Umbilical cord (tissue), 2 donors: ENCODE measurements around the gene HNRNPAB. TPM values are rescaled to one million over a fixed set of nuclear protein-coding genes. Genes with fewer than 3 reads are reported as not detected.

Experiments
- DNase-seq: peaks from one replicate; pipeline ENCODE4 v3.0.0-alpha.2; 2015; ENCODE audit warnings: low spot score
- total RNA-seq: library from RNA; depleted of rRNA; stranded (reverse); fragments of >200 nt; gene quantifications from one replicate; pipeline ENCODE4 v1.2.3, GENCODE V29; 2014; ENCODE audit warnings: low replicate concordance; ENCODE audit not compliant: insufficient read depth

The HNRNPAB gene
- total RNA-seq, 1 donor from 2014 or later = 43.6 TPM

DNA sequence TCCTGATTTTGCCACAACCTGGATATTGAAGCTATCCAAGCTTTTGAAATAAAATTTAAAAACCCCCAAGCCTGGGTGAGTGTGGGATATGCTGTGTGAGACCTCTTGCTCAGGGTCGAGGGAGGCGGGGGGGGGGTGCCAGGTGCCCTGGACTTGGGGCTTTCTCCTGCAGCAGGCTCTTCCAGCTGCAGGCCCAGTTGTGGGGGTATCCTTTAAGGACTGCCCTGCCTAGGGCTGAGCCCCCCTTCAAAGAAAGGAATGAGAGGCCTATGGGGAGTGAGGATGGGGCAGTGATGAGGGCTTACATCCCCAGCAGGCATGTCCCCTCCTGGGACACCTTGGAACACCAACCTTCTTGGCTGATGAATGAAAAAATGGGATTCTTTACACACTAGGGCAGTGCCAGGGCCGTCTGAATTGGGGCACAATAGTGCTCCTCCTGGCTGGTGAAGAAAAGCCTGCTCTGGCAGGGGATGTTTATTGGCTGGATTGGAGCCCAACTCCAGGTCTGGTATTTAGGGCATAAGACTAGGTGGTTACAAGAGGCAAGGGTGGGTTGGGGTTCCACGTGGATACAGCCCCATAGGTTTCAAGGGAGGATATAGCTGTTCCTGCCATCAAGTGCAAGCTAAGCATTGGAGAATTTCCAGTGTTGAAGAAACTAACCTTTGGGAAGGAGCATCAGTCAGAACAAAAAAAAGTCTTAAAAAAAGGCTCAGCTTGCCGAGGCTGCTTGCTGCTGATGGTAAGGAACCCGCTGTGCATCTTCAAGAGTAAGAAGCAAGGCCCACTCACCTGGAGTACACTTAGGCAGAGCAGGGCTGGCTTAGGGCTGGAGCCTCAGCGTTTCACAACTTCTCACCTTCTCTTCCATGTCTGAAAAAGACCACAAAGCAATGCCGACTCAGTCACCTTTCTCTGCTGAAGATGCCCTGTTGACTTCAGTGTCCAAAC, 7.0 kb downstream of the HNRNPAB start:
- no peak for DNase-seq

DNA sequence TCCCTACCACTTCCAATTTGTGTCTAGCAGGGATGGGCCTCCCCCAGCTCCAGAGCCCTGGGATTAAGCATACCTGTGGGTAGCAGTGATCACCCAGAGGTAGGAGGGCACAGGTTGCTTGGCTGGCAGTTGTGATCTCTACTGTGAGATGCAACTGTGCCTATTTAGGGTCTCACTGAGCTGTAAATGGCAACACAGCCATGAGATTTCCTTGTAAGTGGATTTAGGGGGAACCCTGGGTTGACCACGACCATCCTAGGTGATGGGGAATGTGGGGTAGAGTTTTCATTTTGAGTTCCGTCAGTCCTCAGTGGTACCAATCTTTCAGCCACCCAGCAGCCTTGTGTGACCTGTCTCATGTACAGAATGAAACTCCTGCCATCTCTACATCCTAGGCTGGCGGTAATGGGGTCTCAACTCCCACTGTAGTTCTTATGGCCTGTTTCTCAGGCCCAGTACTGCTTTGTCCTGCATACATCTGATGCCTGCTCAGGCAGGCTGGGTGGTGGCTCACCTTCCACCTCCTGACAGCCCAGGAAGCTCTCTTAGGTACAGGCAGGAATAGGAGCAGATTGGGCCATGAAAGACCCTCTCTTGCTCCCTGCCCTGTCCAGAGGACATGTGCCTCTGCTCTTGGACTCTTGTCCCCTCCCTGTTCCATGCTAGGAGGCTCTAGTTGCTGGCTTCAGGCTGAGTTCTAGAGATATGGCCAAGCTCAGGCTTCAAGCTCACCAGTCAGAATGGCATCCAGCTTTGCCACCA, 8.1 kb downstream of the HNRNPAB start:
- no peak for DNase-seq

DNA sequence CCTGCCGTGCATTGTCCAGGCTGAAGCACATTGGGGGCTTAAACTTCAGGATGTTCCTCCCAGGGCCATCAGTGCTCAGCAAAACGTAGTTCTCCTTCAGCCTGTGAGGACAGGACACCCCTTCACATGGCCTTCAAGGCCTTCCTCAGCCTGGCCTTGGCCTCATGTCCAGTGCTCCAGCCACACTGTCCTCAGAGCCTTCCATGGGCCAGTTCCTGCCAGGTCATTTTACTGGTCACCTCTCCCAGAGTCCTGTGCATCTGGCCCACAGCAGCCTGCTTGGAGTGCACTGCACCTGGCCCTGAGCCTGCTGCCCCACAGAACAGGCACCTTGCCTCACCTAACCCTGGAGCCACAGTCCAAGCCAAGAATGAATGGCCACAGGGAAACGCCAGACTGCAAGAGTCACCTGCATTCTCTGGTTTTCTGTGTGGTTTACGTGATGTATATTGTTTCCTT, 8.7 kb downstream of the HNRNPAB start:
- DNase-seq = no peak

DNA sequence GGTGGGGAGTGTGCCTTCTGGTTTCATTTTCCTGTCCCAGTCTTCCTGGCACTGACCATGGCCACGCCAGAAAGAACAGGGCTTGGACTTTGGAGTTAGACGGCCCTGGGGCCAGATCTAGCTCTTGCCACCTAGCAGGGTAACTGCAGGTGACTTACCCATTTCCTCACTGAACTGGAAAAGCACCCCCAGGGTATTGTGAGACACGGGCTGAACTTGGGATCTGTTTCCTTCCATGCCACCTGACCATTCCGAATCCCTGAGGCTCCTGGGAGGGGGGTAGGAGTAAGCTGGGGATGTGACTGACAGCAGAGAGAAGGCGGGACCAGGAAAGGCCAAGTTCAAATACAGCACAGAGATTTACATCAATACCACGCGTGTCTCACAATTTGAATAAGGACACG, 9.4 kb downstream of the HNRNPAB start:
- no peak for DNase-seq

DNA sequence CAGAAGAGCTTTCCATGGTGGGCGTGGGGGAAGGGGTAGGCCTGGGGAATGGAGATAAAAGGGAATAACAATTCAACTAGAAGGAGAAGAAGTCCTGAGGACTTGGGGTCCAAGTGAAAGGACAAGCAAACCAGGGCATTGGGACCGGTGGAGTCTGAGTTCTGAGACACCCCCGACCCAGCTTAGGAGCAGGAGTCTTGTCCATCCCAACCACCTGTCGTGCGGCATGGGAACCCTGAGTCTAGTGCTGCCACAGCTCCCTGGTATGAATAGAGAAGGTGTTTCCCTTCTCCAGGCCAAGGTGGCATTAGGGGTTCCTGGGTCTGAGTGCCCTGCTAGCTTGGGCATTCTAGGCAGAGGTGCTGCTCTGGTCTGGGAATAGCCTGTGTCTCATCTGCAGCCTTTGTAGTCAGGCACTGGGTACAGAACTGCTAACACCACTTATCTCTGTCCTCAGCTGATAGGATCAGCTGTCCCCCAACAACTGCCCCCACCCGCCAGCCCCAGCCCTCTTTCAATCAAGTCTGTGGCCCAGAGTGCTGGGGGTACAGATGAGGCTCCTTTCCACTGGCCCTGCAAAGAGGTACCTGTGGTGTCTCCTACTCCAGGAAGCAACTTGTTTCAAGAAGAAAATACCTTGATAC, 9.9 kb downstream of the HNRNPAB start:
- no peak for DNase-seq

DNA sequence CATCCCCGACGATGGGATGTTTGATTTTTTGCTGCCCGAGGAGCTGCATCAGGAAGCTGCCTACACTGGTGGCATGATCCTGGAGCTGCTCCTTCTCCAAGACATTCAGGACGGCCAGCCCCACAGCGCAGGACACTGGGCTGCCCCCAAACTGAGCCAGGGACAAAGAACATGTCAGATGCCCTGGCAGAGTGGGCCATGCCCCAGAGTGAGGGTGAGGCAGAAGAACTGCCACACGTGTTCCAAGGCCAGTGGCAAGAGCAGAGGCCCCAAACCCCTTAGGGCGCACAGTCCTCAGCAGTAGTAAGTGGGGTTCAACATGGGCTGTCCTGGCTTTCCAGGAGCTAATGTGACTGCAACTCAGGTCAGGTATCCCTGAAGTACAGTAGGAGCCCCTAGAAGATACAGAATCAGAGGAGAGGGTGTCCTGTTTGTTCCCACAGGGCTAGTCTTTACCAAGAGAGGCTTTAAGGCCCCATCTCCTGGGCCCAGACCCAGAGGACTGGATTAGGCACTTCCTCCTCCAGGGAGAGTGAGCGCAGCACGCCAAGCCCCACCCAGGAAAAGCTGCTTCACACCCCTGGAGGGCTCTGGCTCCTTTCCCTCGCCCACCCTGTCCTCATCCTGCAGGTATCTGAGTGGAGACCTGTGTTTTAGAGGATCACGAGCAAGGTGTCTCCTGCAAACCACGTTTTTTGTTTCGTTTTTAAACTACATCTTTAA, 11.1 kb downstream of the HNRNPAB start:
- no peak for DNase-seq

DNA sequence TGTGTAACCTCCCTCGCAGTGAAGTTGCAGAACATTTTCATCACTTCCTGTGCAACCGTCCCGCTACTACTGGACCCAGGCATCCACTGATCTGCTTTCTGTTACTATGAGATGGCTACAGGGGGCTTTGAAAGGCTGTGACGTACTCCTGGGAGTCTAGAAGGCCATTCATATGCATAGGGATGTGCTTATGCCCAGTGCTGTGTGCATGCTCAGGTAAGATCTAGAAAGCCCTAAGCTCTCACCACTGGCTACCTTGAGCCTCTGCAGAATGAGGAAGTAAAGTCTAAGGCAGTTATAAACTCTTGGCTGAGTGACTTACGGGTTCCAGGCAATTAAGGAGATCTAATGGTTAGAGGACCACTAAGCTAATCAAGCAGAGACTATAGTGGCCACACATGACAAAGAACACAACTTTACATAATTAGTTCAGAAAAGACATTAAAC, 11.8 kb downstream of the HNRNPAB start:
- DNase-seq = no peak

DNA sequence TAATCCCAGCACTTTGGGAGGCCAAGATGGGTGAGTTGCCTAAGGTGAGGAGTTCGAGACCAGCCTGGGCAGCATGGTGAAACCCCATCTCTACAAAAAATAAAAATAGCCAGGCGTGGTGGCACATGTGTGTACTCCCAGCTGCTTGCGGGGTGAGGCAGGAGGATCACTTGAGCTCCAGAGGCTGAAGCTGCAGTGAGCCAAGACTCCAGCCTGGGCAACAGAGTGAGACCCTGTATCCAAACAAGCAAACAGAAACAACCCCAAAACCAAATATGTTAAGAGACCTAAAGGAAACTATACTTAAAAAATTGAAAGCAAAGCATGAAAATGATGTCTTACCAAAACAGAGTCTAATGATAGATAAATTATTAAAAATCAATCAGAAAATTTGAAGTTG, 12.4 kb downstream of the HNRNPAB start:
- no peak for DNase-seq

DNA sequence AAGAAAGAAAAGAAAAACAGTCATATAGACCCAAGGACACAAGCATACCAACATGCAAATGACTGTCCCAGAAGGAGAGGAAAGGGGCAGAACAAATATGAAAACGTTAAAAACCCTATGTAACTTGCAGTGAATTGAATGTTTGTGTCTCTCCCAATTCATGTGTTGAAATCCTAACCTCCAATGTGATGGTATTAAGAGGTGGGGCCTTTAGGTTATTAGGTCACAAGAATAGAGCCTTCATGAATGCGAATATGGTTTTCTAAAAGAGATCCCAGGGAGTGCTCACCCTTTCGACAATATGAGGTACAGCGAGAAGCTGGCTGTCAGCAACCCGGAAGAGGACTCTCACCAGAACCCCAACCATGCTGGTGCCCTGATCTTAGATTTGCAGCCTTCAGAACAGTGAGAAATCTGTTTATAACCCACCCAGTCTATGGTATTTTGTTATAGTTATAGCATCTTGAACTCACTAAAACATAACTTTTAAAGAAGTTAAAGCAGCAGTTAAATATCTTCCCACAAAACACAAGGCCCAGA, 14.0 kb downstream of the HNRNPAB start:
- no peak for DNase-seq

DNA sequence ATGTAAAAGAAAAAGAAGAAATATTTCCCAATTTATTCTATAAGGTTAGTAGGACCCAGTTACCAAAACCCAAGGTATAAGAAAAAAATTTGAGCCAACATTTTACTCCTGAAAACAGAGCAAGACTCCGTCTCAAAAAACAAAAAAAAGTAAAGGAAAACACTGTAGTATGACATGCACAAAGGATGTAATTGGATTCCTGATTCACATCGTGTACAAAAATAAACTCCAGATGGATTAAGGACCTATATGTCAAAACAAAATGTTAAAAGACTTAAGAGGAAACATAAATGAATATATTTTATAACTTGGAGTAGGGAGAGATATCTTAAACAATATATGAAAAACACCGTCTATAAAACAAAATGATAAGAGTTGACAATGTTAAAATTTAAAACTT, 14.5 kb downstream of the HNRNPAB start:
- no peak for DNase-seq

DNA sequence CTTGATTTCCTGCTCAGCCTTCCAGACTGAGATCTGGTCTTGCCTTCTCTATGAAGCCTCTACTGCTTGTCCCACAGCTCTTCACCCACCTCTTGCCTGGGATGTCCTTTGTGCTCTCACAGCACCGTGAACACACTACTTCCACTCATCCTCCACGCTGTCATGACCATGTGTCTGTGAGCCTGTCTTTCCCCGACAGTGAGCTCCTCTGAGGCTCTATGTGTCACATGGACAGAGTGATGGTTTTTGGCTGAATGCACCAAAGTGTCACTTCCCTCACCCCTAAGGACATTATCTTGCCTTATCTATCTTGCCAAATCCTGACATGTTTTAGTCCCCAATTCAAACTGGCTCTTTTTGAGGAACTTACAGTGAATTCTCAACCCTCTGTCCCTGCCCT, 16.9 kb downstream of the HNRNPAB start:
- no peak for DNase-seq

DNA sequence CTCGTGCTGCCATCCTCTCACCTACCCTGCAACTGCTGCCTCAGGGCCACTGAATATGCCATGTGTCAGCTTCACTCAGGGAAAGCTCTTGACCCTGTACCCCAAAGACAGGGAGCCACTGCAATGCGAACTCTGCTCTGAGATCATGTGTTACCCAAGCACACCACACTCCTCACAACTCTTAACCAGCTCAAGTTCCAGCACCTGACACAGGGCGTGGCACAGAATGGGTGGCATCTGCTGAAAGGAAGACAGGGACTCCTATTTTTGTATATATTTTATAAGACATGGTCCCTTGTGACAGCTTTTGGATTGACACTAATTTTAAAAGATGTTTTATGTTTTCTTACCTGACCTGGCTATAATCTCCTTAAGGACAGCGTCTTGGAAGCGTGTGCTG, 17.5 kb downstream of the HNRNPAB start:
- no peak for DNase-seq

DNA sequence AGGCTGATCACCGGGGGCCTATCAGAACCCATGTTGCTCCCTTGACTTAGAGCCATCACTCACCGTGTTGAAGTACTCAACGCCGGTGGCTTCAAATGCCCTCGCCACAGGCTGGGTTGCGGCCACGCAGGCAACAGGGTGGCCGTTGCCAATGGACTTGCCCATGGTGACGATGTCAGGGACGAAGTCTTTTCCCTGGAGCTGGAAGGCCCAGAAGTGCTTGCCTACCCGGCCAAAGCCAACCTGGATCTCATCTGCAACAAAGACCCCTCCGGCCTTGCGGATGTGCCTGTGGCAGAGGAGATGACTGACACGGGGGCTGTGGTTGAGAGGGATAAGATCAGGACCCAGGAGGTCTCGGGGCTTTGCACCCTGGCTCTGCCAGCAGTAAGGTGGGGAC, 18.0 kb downstream of the HNRNPAB start:
- no peak for DNase-seq

DNA sequence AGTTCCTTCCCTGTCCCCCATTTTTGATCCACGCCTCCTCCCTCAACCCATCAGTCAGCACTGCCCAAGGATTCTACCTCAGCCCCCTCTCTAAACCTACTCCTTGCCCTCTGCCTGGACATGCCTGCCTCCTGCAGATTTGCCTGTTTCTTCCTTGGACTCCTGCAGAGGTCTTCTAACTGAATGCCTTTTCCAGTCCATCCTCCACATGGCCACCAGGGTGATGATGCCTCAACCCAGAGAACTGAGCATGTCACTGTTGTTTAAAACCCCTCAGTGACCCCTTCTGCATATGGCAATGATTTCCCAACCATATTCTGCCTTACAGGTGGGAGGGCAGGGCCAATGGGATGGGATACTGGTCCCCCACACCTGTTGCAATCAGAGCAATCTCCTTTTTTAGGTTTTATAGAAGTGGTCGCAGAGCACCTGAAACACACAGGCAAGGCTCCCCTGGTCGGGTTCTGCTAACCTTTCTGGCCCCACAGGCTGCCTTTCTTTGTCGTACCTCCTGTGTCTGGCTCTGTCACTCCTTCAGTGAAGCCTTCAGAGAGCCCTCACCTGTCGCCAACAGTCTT, 19.0 kb downstream of the HNRNPAB start:
- no peak for DNase-seq

DNA sequence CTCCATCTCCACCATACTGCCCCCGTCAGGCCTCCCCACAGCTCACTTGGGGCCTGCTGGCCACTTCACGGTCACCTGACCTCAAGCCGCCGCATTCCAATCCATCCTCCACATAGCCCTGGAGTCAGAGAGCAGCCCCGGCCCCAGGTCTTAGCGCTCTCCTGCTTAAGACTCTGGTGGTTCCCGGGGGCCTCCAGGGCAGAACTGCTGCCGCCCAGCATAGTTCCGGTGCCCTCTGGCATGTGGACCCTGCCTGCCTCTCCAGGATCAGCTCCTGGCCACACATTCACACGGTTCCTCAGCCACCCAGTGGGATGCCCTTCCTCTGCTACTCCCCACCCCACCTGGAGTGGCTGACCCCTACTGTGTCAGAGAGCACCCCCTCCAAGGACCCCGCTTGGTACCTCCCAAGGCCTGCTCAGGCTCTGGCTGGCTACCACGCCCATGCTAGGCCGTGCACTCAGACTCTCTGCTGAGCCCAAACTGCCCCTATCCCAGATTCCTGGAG, 19.5 kb downstream of the HNRNPAB start:
- DNase-seq = peak; percentile 24

DNA sequence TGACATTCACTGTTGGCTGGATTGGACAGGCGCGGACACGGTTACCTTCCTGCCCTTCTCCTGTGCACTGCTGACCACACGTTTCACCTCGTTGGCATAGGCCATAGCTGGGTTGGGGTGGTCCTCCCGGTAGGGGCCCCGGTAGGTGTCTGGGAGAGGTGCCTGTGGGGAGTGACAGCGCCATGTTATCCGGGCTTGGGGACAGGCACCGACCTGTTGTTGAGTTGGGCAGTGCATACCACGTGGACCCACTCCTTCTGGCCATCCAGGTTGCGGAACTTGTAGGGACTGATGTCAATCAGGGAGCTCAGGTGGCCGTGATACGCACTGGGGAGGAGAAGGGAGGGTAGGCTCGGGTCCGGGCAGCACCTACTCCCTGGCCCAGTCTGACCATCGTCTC, 20.1 kb downstream of the HNRNPAB start:
- DNase-seq = no peak

DNA sequence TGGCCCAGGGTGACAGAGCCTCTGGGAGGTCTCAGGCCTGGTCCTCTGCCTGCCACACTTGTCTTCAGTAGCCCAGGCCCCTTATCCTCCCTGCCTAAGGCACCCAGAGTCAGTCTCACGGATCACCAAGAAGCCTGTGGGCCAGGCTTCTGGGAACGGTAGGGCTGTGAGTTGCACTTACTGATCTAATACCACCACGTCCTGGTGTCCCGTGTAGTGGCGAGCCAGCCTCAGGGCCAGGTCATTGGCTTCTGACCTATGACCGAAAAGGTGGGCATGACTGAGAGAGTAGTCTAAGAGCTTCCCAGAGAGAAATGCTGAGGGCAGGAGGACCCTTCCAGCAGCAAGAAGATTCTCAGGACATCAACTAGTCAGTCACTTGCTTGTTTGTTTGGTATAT, 20.8 kb downstream of the HNRNPAB start:
- no peak for DNase-seq

DNA sequence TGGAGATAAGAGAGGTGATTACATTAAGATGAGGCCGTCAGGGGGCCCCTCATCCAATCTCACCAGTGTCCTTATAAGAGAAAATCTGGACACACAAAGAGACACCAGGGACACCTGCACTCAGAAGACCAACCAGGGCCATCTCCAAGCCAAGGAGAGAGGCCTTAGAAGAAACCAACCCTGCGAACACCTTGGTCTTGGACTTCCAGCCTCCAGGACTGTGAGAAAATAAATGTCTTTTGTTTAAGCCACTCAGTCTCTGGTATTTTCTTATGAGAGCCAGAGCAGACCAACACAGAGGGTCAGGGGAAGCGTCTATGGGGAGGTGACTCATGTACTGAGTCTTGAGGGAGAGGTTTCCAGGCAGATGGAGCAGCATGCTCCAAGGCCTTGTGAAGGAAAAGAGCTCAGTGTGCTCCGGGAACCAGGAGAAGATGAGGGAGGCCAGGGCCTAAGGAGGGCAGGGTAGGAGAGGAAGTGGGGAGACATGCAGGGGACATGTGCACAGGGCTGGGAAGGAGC, 22.9 kb downstream of the HNRNPAB start:
- DNase-seq = no peak

DNA sequence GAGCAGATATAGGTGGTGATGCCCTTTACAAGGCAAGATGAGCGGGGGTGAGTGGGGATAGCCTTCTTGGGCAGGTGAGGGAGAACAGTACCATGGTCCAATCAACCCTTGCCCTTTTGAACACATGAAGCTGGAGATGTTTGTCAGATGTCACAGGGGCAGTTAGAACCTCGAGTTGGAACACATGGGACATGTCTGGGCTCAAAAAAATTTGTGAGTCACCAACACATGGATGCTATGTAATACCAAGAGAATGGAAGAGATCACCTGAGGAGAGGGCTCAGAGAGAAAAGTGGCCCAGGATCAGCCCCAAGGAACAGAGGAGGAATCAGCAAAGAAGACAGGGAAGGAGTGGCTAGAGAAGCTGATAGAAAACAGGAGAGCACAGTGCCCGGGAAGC, 23.6 kb downstream of the HNRNPAB start:
- no peak for DNase-seq

DNA sequence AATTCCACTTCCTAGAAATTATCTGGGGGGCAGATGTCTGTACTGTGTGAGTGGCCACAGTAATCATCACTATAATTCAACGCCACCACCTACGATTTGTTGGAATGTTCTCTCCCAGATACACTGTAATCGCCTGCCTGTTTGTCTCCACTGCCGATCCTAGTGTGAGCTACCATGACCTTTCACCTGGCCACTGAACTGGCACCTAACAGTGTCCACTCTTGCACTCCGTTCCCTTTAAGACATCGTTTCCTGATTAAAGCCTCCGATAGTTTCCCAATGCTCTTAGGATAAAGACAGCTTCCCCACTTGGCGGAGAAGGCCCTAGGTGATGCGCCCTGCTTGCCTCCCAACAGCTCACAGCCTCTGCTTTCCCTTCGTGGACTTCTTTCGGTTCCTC, 24.3 kb downstream of the HNRNPAB start:
- no peak for DNase-seq
